Heart left ventricle (tissue), 13 donors: ENCODE data around the gene NUCKS1.

Experiments
- CTCF ChIP-seq, 12 donors: fragments of 200-600 bp; sonication (generic) in 4 of 12; IDR thresholded peaks; one replicate each; pipeline versions ENCODE4 v1.5.0 to v1.8.0; 2018 to 2022; ENCODE audit warnings: antibody characterized with exemption in 12 of 12, mild to moderate bottlenecking in 5 of 12
- POLR2A ChIP-seq, 2 donors: fragments of 450-650 bp; IDR thresholded peaks; one replicate each; pipeline ENCODE4 v1.6.1; 2017; ENCODE audit warnings: antibody characterized with exemption in 2 of 2, mild to moderate bottlenecking in 2 of 2, moderate library complexity in 2 of 2
- donor health status: ischemic (EF 13 %, LVEDD 7.1; RV severe dilation, severe dysfunction).
- donor health status: DM: no; HTN: yes; CAD: no.
- donor health status: DM: no; HTN: no; CAD: no.
- donor health status: ischemic (EF 25% LVEDD 6.9; RV normal size, moderate dysfunction).
- donor health status: ischemic (EF 25% LVEDD 5.7; RV mildly dilated, moderate dysfunction).
- donor health status: ischemic (EF 35%, LVEDD 5.7; RV mildly dilated, moderate dysfunction).
- donor health status: nonischemic (EF 11% LVEDD 7.7; RV severe dilation, severe dysfunction).
- donor health status: DM: yes; HTN: yes; CAD: no.
- donor health status: PGD.
- donor health status: ischemic (EF 29% LVEDD 5.4; RV normal size, mild dysfunction).
- donor health status: nonischemic (EF 23%, LVEDD 6.1; RV moderate dilation, normal function).

GRCh38 chr1:205726619-205727125, 23.3 kb downstream of the NUCKS1 start:
- TF ChIP-seq CTCF (IDR thresholded peaks at IDR 0.05) = no peak
- no peak for TF ChIP-seq POLR2A (IDR thresholded peaks at IDR 0.05)
